Activated naive CD8-positive, alpha-beta T cell treated with anti-CD3 and anti-CD28 coated beads, Interleukin-2, amount 50 U/mL, for 24 hours (primary cell): ENCODE measurements around the gene ZNF484.
"Not testable (repeated sequence)": the region's sequence is repeated elsewhere in the genome, so short reads cannot be mapped to it uniquely, and the experiment has no call there.

ENCODE experiments used
- ATAC-seq: fragments of 150-1000 bp; cut with Tn5 transposase; one replicate; pipeline ENCODE4 v1.10.0; 2021
- DNase-seq: peaks from one replicate; pipeline ENCODE4 v3.0.0; 2021
- H3K27ac Mint-ChIP-seq: one replicate; pipeline ENCODE4 v1.8.0; 2021; ENCODE audit warnings: mild to moderate bottlenecking, mixed read lengths
- H3K27me3 Mint-ChIP-seq: one replicate; pipeline ENCODE4 v1.8.0; 2021; ENCODE audit warnings: mixed read lengths
- H3K36me3 Mint-ChIP-seq: one replicate; pipeline ENCODE4 v1.8.0; 2021; ENCODE audit warnings: low read depth, mixed read lengths
- H3K4me1 Mint-ChIP-seq: one replicate; pipeline ENCODE4 v1.8.0; 2021; ENCODE audit warnings: mixed read lengths
- H3K4me3 Mint-ChIP-seq: one replicate; pipeline ENCODE4 v1.8.0; 2021; ENCODE audit warnings: mild to moderate bottlenecking, moderate library complexity, mixed read lengths
- H3K9me3 Mint-ChIP-seq: one replicate; pipeline ENCODE4 v1.8.0; 2021; ENCODE audit warnings: mixed read lengths

ZNF484 gene

DNA sequence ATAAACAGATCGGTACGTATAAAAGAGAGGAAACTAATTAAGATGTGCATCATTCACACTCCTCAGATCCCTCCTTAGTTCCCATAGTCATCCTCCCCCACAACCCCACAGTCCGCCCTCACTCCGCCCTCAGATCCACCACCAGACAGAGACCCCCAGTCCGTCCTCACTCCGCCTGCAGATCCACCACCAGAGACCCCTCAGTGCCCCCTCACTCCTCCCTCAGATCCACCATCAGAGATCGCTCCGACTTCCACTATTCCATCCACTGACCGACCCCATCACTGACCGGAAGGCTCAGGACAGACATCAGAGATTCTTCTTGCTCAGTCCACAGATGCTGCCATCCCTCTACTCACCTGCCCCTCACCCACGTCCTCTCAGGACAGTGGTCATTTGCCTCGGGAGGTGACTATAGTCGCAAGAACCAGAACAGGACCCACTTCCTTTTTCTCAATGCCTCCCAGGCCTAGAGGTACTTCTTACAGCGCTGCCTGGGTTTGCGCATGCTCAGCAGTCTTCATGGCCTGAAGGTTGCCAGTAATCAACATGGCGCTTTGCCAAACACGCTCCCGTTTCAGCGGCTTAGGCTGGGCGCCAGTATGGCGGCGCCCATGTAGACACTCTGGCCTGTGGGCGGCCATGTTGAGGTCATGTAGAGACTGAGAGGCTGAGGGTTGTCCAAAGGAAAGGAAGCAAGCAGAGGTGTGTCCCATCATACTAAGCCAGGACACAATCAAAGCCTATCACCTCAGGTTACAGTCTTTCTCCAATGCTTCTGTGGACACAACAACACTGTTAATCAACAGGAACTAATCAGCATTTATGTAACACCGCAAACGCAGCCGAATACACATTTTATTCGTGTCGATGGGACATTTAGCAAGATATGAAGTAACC lies at the start of gene ZNF484:
Gene ZNF484 (minus strand): TSS at position 508 of the 900 bp plus-strand sequence. CDS start 3,009 bp downstream, outside the sequence.
- Mint-ChIP-seq H3K4me3 (peak within 1 kb of the TSS; percentile 97), H3K27ac (peak within 1 kb of the TSS; percentile 97), H3K27me3 (no peaks in the 10 kb centered on the region), H3K4me1 (peaks cover 39% of the 10 kb centered on the region), H3K9me3 (peaks cover 4% of the 10 kb centered on the region), H3K36me3 (peaks cover 9% of the 10 kb centered on the region)
- ATAC-seq = peak; percentile 99
- DNase-seq = peak; percentile 96

DNA sequence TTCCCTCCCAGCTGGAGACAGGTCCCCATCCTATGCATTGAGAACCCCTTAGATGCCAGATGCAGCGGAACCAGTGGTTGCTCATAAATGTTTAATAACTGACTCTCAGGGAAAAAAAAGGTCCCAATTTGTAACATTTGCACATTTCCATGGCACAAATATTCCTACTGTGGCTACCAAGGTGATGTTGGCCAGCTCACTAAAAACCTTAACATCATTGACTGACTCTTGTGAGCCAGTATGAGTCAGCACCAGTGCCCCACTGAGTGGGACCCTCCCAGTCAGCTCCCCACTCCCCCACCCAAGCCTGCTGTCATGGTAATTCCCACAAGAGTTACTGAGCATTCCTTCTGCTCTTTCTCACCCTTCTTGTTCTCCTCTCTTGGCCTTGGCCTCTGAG lies 42.6 kb upstream of the ZNF484 start:
- ATAC-seq = no peak
- Mint-ChIP-seq H3K9me3 (no peaks in the 10 kb centered on the region), H3K27ac (no peak overlapping the region), H3K36me3 (no peaks in the 10 kb centered on the region), H3K4me1 (no peaks in the 10 kb centered on the region), H3K4me3 (no peak overlapping the region), H3K27me3 (no peaks in the 10 kb centered on the region)
- DNase-seq = no peak

DNA sequence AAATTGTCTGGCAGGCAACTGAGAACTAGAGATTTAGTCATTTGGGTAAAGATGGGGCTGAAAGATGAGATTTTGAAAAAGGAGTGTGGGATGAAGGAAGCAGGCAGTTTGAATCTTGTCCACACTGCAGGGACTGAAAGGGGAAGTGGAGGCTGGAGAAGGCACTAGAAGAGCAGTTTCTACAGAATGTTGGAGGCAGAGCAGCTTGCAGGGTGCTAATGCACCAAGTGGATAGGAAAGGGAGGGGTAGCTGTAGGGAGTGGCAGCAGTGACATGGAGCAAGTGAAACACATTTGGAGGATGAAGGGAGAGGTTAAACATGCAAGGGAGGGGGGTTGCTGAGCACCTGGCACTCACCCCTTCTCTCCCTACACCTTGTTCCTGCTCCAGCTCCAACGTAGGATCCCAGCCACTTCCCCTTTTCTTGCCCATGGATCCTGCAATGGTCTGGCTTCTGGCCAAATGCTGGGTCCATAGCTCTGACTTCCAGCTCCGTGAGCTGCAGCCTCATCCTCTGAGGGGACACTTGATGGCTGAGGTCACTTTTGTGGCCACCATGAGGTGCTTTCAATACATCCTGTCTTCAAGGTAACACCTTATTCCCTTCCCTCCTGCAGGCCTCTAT lies 39.5 kb upstream of the ZNF484 start:
- Mint-ChIP-seq H3K9me3 (no peaks in the 10 kb centered on the region), H3K4me1 (no peaks in the 10 kb centered on the region), H3K4me3 (no peak overlapping the region), H3K27me3 (no peaks in the 10 kb centered on the region), H3K36me3 (no peaks in the 10 kb centered on the region), H3K27ac (no peak overlapping the region)
- no peak for DNase-seq
- ATAC-seq = no peak

DNA sequence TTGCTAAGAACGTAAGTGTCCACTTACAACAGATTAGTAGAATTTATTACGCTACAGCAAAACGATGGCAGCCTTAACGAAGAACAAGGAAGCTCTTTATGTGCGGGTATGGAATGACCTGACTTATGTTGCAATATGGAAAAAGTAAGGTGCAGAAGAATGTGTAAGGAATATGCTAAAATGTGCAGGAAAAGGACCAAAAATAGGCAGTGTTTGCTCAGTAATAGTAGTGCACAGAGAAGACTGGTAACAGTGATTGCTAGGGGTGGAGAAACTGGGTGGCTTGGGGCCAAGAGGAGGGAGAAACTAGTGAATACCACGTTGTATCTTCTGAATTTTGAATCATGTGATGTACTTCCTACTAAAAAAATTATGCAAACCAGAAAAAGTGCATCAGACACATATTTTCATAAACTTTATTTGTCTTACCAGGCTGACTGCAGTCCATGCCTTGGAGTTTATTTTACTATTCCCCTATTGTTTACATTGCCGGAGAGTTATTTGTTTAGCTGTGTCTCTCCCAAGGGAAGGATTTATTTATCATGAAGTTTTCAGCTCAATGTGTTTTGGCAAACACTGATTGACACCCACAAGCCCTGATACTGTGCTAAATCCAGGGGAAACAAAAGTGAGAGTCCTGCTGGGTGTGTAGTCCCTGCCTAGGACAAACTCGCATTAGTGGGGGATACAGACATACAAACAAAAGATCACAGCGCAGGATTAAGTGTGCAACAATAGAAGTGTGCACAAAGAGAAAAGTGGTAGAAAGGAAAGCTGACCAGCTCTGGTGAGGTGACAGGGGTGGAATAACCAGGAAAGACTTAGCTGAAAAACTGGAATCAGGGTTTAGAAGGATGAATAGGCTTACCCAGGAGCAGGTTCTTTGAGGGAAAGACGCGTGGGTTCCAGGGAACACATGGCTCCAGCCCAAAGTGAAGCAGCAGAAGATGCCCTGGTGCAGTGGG lies 34.0 kb upstream of the ZNF484 start:
- H3K36me3 Mint-ChIP-seq = no peaks in the 10 kb centered on the region
- H3K9me3 Mint-ChIP-seq = no peaks in the 10 kb centered on the region
- no peaks in the 10 kb centered on the region for H3K4me1 Mint-ChIP-seq
- ATAC-seq (no peak), DNase-seq (no peak)
- no peak overlapping the region for H3K27ac Mint-ChIP-seq
- H3K27me3 Mint-ChIP-seq = peaks cover 2% of the 10 kb centered on the region
- no peak overlapping the region for H3K4me3 Mint-ChIP-seq

DNA sequence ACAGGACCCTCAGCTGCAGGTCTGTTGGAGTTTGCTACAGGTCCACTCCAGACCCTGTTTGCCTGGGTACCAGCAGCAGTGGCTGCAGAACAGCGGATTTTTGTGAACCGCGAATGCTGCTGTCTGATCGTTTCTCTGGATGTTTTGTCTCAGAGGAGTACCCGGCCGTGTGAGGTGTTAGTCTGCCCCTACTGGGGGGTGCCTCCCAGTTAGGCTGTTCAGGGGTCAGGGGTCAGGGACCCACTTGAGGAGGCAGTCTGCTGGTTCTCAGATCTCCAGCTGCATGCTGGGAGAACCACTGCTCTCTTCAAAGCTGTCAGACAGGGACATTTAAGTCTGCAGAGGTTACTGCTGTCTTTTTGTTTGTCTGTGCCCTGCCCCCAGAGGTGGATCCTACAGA lies 27.3 kb upstream of the ZNF484 start:
- H3K27ac Mint-ChIP-seq, H3K4me3 Mint-ChIP-seq: not testable (repeated sequence)

DNA sequence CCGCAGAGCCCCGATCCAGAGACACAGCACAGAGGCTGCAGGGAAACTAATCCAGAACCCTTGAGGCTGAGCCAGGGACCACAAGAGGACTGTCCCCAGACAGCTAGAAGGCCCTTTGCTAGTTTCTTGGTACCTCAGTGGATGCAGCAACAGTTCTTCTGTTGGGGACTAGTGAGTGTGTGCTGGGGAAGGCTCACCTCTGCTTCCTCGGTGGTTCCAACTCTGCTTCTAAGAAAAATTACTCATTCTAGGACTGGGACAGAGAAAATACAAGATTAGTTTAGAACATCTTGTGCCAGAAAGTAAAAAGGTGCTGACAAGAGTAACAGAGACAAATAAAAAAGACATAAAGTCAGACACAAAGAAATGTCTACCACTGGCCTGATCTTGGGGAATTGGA lies 19.5 kb upstream of the ZNF484 start:
- Mint-ChIP-seq H3K9me3 (no peaks in the 10 kb centered on the region), H3K27ac (no peak overlapping the region), H3K4me3 (no peak overlapping the region), H3K4me1 (no peaks in the 10 kb centered on the region), H3K36me3 (no peaks in the 10 kb centered on the region), H3K27me3 (no peaks in the 10 kb centered on the region)
- no peak for DNase-seq
- no peak for ATAC-seq

More for the DNA sequence above, 27.3 kb upstream of the ZNF484 start:
- not testable (repeated sequence) for H3K9me3 Mint-ChIP-seq, DNase-seq, H3K27me3 Mint-ChIP-seq, H3K36me3 Mint-ChIP-seq, ATAC-seq, H3K4me1 Mint-ChIP-seq

DNA sequence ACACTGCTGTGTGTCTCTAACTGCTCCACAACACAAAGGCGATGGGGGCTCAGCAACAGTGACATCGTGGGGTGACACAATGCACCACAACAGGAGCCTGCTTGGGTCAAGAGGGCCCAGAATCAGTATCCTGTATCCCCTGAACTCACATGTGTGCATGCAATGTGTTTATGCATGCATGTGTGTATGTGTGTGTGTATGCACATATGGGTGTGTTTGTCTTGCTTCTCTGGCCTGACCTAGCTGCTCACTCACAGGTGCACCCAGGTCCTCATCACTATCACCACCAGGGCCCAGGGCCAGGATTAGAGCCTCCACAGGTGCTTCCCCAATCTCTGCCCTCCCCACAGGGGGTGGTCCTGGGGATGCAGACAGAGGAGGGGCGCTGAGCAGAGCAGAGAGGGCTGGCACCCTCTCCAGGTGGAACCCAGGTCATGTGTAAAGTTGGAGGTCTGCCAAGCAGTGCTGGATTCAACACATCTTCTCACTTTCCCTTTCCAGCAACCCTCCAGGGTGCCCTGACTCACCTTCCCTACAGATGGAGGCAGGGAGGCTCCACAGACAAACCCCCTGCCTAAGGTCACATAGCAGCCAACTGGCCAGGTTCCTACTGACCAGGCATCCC lies 18.1 kb upstream of the ZNF484 start:
- H3K4me1 Mint-ChIP-seq = no peaks in the 10 kb centered on the region
- DNase-seq = no peak
- no peaks in the 10 kb centered on the region for H3K9me3 Mint-ChIP-seq
- no peaks in the 10 kb centered on the region for H3K27me3 Mint-ChIP-seq
- no peak overlapping the region for H3K4me3 Mint-ChIP-seq
- H3K27ac Mint-ChIP-seq = no peak overlapping the region
- H3K36me3 Mint-ChIP-seq = no peaks in the 10 kb centered on the region
- no peak for ATAC-seq

DNA sequence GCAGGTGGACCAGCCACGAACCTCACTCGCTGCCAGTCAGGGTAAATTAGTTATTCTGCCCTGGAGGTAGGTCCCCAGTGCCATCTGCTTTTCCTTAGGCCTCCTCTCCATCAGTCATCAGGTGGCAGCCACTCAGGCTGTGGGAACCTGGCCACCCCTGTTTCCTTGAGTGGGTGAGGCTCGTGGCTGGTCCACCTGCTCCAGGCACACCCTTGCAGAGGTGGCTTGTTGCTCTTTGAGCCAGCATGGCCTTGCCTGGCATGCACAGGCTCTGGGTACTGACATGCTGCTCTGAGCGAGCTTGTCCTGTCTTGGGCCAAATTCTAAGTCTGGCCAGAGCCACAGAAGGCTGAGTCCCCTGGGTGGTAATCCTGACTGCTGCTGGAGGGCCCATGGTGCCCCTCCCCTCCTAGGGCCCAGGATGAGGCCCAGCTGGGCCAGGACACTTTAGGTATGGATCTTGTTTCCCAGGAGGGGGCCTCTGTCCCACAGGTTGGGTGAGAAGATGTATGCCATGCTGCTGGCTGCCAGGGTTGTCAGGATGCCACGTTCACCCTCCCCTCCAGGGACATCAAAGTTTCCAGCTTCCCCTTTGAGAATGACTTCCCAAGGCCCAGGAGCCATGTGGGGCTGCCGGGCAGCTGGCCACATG lies 17.0 kb upstream of the ZNF484 start:
- Mint-ChIP-seq H3K27ac (no peak overlapping the region), H3K4me3 (no peak overlapping the region), H3K4me1 (no peaks in the 10 kb centered on the region), H3K9me3 (no peaks in the 10 kb centered on the region), H3K27me3 (no peaks in the 10 kb centered on the region), H3K36me3 (no peaks in the 10 kb centered on the region)
- ATAC-seq = no peak
- no peak for DNase-seq

DNA sequence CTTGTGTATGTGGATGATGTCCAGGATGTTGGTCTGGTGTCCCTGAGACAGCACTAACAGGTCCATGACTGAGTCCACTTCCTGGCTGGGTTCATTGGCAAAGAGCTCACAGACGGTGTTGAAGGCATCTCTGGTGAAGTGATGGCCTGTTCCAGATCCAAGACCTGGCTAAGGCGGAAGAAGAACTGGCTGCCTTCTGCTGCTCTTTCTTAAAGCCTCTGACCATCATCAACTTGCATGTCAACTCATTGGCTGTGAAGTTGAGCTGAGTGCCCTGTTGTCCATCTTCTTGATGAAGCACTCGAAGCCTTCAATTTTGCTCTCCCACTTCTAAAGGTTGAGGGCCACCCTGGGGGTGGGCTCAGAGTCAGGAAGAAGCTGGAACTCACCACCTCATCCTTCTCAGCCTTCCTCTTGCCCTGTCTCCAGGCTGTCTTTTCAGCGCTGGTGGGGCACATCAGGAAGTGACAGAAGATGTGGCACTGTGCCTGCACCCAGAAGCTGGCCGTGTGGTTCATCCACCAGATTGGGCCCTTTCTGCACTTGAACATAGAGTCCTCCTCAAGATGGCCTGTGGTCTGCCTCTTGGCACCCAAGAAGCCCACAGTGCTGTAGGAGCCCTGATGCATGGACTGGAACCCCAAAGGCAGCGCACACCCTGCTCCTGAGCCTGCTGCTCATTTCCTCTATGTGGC lies 16.2 kb upstream of the ZNF484 start:
- H3K9me3 Mint-ChIP-seq, H3K4me3 Mint-ChIP-seq, DNase-seq, H3K27me3 Mint-ChIP-seq, H3K4me1 Mint-ChIP-seq, H3K36me3 Mint-ChIP-seq, ATAC-seq, H3K27ac Mint-ChIP-seq: not testable (repeated sequence)

DNA sequence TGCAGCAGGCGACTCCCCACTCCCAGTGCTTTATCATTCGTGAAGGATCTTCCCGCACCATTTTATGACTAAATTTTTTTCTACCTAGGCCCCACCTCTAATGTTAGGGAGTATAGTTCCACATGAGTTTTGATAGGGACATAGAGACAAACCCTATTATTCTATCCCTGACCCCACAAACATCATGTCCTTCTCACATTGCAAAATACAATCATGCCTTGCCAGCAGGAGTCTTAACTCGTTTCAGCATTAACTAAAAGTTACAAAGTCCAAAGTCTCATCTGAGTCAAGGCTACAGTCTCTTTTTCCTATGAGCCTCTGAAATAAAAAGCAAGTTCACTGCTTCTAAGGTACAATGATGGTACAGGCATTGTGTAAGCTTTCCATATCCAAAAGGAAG lies 14.4 kb upstream of the ZNF484 start:
- H3K9me3 Mint-ChIP-seq, H3K27ac Mint-ChIP-seq, H3K36me3 Mint-ChIP-seq, H3K27me3 Mint-ChIP-seq, ATAC-seq, H3K4me3 Mint-ChIP-seq, DNase-seq: not testable (repeated sequence)
- peaks cover 15% of the 10 kb centered on the region for H3K4me1 Mint-ChIP-seq

DNA sequence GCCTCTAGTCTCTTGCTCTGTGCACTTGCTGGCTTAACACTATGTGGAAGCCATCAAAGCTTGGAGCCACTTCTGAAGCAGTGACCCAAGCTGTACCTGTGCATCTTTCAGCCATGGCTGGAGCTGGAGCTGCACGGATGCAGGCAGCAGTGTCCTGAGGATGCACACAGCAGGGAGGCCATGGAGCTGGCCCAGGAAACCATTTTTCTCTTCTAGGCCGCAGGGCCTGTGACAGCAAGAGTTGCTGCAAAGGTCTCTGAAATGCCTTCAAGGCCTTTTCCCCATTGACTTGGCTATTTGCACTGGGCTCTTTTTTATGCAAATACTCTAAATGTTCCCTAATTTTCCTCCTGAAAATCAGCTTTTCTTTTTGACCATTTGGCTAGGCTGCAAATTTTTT lies 12.9 kb upstream of the ZNF484 start:
- Mint-ChIP-seq H3K27ac (no peak overlapping the region), H3K4me1 (peaks cover 27% of the 10 kb centered on the region), H3K36me3 (no peaks in the 10 kb centered on the region), H3K27me3 (no peaks in the 10 kb centered on the region), H3K9me3 (no peaks in the 10 kb centered on the region), H3K4me3 (no peak overlapping the region)
- no peak for ATAC-seq
- no peak for DNase-seq

DNA sequence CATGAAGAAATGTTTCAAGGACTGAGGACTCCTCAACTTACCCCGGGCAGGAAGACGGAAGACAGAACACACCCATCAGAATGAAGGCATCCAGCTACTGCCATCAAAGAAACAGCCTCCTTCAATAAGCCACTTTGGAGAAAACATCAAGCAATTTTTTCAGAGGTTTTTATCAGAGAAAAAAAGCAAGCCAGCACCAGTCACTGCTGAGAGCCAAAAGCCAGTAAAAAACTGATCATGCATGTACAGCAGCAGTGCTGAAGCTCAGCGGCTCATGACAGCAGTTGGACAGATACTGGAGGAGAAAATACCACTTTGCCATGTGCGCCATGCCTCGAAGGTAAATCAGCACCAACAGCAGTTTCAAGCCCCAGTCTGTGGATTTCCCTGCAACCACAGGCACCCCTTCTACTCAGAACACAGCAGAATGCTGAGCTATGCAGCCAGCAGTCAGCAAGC lies 10.1 kb upstream of the ZNF484 start:
- H3K36me3 Mint-ChIP-seq = no peaks in the 10 kb centered on the region
- H3K4me3 Mint-ChIP-seq = no peak overlapping the region
- H3K9me3 Mint-ChIP-seq = no peaks in the 10 kb centered on the region
- DNase-seq = no peak
- H3K4me1 Mint-ChIP-seq = peaks cover 27% of the 10 kb centered on the region
- no peaks in the 10 kb centered on the region for H3K27me3 Mint-ChIP-seq
- H3K27ac Mint-ChIP-seq = no peak overlapping the region
- ATAC-seq = no peak

DNA sequence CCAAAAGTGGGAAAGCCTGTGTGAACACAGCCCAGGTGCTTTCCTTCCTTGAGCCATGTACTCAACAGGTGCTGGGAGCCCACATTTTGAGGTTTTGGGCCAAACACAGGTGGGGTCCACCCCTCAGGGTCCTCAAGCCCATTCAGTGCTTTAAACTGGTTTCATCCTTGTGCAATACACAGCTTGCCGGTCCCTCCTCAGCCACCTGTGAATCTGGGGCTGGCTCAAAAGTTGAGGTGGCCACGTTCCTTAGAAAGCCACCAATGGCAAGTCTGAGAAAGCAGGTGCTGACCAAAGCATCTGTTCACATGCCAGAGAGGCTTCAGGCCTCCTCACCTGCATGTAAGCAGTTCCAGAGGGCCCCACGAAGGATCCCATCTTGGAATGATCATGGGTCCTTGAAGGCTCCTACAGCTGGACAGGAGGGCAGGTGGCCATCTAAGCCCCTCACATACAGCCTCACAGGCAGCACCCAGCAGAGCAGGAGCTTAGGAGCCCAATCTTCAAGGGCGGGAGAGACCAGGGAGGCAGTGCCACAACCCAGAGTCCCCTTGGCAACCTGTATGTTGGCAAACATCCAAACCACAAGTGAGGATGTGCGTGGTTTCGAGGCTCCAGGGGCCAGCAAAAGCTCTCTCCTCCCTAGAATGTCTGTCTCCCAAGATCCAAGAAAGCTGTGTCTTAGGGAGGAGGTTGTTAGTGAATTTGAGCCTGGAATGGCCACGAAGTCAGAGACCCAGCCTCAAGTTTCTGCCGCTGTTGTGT lies 9.2 kb upstream of the ZNF484 start:
- DNase-seq, H3K36me3 Mint-ChIP-seq, H3K27me3 Mint-ChIP-seq, H3K4me3 Mint-ChIP-seq, H3K9me3 Mint-ChIP-seq, H3K27ac Mint-ChIP-seq, ATAC-seq: not testable (repeated sequence)
- H3K4me1 Mint-ChIP-seq = peaks cover 27% of the 10 kb centered on the region
